GM15510 (cell line): ENCODE measurements around the gene TRAM2.

ENCODE experiments used
- POLR2A ChIP-seq: IDR thresholded peaks from 3 replicates; pipeline ENCODE4 v1.6.1; 2011; ENCODE audit warnings: borderline replicate concordance; ENCODE audit not compliant: insufficient read length; ENCODE audit errors: extremely low read depth

The TRAM2 gene

DNA sequence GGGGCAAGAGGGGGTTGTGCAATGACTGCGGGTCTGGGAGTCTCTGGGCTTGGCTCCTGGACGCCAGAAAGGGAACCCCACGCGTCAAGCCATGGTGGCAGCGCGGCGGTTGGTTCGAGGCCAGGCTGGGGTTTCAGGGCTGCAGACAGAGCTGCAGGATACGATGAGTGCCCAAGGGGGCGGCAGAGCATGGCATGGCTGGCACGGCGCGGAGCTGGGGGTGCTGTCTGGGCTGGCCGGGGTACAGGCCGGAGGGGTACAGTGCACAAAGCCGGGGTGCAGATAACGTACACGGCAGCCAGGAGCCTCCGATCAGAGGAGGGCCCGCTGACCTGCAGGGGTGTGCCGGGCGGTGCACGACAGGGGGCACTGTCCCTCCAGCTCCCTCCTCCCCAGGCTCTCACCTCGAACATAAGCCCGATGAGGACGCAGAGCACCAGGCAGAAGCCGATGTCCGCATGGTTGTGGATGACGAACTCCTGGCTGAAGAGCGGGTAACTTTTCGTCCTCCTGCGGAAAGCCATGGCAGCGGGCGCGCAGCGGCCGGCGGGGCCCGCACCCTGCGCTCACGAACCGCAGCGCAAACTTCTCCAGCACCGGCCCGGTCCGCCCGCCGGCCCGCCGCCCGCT, 353 bp downstream of the TRAM2 start:
- no peak for TF ChIP-seq POLR2A

DNA sequence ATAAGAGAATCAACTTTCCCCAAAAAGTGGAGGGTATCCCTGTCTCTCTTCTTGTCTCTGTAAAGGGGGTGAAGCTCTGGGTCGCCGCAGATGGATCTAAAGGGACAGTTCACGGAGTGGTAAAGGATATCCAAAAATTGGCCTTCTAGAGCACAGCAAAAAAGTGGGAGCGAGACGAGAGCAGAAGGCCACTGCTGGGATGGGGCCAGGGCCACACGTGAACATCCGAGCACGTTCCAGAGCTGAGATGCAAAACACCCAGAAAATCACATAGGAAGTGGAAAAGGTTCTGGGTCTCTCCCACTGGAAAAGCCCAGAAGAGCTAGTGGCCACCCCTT, 837 bp downstream of the TRAM2 start:
- TF ChIP-seq POLR2A: no peak

DNA sequence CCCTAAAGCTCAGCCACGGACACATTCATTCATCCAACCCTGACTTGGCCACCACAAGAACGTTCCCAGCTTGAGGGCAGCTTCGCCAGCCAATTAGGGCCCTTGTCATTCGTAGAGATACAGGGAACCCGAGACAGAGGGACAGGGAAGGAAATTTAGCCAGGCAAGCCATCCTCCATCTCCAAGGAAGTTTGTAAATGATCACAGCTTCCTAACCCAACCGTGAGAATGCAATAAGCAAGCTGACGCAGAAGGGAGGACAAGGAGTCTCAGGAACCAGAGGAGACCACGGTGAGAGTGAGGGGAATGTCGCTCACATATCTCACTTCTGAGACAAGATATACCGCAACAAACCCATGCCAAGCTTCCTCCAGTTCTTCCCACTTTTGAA, 1.4 kb downstream of the TRAM2 start:
- TF ChIP-seq POLR2A: no peak

DNA sequence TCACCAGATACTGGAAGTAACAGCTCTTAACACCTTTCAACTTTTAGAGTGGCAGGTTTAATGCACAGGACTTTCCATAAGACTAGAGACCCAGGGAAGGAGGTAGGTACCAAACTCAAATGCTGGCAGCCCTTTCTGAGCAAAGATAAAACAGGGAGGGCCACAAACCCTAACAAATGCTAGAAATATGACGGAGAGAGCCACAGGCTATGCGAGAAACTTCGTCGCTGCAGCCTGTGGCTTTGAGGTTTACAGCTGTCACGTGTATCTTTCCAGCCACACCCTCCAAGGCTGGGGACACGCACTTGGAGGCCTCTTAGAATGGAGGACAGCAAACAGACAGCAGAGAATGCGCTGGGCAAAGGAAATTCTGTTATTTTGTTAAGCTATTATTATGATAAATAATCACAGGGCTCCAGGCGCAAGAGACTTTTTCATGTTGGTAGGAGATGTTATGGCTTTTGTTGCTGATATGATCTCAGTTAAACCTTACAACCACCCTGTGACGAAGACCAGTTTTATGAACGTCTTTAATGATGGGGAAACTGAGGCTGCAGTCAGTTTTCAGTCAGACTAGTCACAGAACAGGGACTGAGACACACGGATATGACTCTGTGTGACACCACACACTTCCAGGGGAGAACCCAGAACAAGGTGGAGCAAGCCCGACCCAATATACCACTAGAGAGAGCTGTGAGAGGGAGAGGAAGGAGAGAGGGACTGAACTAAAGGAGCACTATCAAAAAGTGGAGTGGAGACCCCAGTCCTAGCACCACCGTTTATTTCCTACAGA, 2.0 kb downstream of the TRAM2 start:
- no peak for TF ChIP-seq POLR2A

DNA sequence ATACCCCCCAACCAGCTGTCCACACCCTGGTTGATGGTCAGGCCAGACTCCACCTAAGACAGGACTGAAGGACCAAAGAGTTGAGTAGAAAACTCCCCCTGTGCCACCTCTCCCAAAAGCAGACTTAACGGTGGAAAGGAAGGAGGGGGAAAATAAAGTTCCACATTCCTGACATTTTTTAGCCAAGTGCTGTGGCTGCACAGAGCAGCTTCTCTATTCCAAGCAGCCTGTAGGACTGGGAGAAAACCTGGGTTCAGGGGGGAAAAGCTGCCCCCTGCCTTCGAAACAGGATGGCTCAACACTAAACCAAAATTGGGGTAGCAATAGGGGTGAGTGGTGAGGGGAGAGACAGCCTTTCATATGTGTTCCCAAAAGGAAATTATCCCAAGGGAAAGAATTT, 3.6 kb downstream of the TRAM2 start:
- no peak for TF ChIP-seq POLR2A

DNA sequence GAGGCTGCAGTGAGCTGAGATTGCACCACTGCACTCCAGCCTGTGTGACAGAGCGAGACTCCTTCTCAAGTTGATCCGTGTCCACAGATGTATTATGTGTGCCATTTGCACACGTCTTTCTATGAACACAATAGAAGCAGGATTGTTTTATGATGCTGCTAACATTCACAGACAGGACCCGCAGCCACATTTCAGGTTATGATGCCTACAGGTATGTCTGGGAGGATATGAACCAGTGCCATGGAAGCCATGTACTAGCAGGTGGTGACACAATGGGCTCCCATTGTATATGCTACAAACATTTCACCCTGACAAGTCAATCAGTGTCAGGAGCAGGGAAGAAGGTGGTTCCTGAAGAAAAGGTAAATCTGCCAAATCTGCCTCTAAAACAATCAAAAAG, 4.3 kb downstream of the TRAM2 start:
- no peak for TF ChIP-seq POLR2A

DNA sequence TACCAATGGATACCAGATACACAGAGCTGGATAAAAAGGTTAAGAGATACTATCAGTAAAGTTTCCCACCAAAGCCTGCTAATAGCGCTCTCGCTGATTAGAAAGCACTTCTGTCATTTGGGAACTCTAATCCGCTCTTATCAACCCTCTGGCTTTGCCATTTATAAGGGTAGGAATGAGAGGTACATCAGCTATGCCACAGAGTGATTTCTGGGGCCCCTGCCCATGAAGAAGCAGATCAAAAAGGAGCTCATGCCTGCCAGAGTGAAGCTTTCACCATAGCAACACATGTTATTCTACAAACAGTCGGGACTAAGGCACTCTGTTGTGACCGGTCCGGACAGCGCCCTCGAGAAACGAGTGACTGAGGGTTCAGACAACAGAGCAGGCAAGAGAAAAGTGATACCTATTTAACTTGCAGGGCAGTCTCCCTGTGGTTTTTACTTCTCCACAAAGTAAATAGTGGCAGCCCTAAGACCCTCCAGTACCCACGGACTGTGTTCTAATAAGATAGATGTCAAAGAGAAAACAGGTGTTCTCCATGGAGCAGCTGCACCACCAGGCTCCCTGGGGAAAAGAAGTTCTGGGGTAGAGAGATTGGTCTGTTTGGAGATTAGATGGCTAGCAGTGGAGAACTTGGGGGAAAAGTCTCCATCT, 5.6 kb downstream of the TRAM2 start:
- no peak for TF ChIP-seq POLR2A

DNA sequence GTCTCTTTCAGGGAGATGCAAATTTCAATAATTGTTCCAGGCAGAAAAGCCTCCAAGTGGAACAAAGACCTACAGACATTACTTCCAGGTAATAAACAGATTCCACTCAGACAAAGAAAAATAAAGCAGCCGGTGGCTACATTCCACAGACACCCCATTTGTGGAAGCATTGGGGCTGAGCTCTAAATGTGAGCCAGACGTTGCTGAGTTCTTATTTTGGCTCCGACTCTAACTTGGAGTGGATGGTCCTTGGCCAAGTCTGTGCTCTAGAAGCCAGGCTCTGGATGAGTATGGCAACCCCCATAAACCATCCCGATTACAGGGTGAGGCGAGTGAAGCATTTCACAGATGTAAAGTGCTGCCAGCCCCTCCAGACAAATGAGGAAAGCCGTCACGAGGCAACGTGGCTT, 6.6 kb downstream of the TRAM2 start:
- no peak for TF ChIP-seq POLR2A

DNA sequence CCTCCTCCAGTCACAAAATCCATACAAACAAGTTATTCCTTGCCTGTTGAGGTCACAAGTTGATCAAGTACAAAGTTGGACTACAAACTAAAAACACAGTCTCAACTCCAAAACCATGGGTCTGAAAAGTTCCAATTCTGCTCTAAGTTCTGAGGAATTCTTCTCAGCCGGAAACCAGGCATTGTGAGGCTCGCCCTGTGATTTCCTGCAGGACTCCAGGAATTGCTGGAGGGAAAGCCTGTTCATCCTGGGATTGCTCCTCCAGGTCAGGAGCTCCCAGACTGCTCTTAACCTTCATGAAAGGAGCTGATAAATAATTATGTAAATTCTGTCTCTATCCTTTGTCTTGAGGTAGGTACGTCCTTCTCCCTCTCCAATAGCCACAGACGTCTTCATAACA, 8.5 kb downstream of the TRAM2 start:
- no peak for TF ChIP-seq POLR2A

DNA sequence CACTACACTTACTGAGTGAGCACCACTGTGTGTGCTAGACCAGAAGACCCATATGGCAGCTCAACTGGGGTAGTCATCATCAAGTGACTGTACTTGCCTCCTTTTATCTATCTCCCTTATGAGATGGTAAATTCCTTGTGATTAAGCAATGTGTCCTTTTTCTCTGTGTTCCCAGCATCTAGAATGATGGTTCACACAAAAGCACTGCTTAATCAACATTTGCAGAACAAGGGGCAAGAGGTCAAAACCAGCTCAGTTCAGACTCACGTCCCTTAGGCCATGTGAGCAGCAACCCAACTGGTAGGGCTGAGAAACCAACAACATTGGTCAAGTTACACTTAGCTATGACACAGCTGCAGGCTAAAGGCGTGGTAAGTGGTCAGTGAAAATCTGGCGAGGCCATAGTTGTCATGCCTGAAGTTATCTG, 10.0 kb downstream of the TRAM2 start:
- TF ChIP-seq POLR2A: no peak

DNA sequence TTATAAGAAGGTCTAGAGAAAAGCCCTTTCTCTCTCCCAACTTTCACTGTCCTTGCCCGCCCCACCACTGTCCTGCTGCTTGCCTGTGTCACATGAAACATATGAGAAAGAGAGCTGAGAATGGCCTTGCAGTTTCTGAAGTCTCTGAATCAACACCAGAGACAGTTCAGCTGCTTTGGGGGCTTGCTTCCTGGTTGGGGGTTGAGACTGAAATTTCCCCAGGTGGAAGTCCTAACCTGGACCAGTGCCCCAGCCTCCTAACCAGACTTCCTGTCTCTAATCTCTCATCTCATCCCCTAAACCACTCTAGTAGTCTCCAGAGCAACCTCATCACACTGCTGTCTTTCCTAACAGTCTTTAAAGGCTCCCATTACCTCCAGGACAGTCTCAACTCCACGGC, 10.7 kb downstream of the TRAM2 start:
- TF ChIP-seq POLR2A: no peak

DNA sequence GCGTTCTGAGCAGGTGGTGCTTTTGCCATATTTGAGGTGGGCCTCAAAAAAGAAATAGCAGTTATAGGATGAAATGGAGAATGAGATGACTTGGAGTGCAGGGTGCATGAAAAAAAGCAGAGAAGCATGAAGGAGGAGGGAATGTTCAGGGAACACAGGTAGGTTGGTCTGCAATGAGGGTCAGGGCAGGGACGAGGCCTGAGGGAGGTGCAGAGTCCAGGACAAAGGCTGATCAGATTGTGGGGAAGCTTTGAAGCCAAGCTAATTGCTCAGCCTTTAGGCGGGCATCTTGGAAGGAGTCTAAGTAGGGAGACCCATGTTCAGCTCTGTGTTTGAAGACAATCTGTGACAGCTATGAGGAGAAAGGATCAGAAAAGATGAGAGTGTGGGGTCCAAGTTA, 12.0 kb downstream of the TRAM2 start:
- no peak for TF ChIP-seq POLR2A

DNA sequence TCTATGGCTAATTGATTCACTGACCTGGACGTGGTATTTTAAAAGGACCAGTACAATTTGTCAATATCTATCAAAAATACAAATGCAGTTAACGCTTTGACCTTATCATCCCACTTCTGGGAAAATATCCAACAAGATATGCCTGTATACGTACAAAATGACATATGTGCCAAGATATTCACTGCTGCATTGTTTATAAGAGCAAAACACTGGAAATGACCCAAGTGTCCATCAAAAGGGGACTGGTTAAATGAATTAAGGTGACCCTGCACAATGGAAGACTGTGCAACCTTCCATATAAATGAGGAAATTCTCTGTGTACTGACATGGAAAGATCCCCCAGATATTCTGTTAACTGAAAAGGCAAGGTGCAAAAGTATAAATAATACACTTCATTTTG, 13.9 kb downstream of the TRAM2 start:
- no peak for TF ChIP-seq POLR2A

DNA sequence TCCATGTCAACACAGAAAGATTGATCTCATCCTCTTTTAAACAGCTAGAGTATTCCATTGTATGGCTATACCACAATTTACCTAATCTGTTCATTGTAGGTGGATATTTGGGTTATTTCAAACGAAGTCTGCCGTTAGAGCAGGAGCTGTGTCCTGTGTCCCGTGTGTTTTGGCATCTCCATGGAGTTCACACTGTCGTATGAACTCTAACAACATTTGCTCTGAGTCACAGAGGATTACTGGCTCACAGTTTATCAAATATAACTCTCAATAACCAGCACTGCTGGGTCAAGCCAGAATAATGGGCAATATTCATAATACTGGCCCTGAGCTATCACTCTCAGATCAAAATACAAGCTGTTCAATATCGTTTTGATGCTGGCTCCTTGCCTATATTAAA, 16.4 kb downstream of the TRAM2 start:
- TF ChIP-seq POLR2A: no peak

DNA sequence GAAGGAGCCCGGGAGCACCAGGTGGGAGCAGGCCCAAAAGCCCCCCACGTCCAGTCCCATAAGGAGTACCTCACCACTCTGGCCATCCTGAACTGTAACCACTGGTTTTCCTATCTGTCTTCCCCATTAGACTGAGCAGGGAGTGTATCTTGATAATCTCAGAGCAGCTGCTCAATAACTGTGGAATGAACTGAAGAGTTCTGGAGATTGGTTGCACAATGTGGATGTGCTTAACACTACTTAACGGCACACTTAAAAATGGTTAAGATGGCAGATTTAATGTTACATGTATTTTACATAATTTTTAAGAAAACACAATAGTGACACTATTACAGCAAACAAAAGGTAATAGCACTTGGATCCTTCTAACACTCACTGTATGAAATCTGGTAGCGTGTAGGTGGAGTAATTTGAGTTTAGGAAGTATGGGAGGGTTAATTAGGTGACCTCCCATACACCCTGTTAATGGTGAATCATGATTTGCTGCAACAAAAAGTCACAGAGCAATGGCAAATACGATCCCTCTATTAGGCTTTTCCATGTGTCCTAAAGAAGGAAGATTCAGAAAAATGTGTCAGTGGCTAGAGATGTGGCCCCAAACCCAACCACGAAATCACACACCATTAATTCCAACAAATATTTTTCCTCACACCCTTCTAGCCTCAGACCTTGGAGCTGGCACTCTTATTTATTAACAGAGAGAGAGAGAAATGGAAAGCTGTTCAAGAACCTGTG, 18.4 kb downstream of the TRAM2 start:
- TF ChIP-seq POLR2A: no peak
